Mammary microvascular endothelial cell (primary cell): ENCODE measurements around the gene DAGLA. TPM values are rescaled to one million over a fixed set of nuclear protein-coding genes. Genes with fewer than 3 reads are reported as not detected.

Experiments
- total RNA-seq: library from RNA; depleted of rRNA; stranded (reverse); fragments of >200 nt; gene quantifications from 2 replicates; pipeline ENCODE4 v1.2.3, GENCODE V29; 2015

Gene DAGLA
- 4.3 and 5.8 TPM in 2 replicates for total RNA-seq

DNA sequence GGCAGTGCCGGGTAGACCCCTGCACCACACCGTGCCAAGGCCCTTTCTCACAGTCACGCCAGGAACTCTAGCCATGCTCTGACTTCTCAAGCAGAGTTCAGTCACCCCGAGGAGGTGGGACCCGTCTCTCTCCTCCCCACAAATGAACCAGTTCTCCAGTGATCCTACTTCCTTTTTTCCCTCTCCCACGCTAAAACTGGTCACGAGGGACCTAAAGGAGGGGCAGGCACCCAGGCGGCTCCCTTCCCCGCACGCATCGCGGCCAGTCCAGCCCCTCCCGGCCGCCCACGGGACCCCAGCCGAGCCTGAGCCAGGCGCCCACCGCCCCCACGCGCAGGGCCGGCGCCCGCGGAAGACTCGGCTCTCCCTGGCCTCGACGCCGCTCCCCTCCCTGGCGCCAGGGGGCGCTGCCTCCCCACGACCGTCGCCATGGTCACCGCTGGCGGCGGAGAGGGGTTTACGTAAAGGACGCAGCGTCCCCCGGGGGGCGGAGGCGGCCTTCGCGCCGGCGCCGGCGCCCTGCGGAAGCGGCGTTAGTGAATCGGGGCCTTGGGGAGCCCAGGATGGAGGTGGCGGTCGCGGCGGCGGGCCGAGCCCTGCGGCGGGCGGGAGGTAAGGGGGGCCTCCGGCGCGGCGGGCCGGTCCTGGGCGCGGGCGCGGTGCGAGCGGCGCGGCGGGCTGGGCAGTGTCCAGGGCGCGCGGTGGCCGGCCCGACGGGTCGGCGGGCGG lies at the start of gene DAGLA:
TSS of gene DAGLA (plus strand) at position 499 of the 729 bp plus-strand sequence. CDS start 39,765 bp downstream, outside the sequence.

DNA sequence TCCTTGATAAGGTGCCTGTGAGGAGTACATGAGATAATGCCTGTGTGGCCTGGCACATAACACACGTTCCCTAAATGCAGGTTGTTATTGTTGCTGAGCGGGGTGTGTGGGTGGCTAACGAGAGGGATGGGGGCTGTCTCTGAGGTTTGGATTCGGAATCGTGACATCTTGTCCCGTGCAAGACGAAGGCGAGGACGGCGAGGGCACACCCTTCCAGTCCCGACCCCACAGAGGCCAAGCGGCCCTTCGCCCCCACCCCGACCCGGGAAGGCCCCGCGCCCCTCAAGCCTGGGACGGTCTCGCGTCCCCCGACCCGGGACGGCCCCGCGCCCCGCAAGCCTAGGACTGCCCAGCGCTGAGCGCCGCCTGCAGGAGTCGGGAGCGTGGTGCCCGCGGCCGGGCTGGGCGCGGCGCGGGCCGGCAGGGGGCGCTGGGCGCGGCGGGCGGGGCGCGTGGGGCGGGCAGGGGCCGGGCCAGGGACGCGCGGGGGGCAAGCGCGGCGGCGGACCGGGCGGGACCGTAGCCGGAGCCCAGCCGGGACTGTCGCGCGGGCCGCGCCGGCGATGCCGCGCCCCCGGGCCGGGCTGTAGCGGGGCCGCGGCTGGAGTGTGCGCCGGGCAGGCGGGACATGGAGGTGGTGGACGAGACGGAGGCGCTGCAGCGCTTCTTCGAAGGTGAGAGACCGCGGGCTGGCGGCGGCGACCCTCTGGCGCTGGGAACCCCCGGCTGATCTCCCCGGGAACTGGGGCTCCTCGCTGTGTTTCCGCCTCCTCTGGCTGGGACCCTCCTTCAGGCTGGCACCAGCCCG lies 72.1 kb downstream of the DAGLA start, which contains the start of gene MYRF:
TSS of gene MYRF (plus strand) at position 520 of the 808 bp plus-strand sequence. CDS start at position 629, 109 bp downstream.

DNA sequence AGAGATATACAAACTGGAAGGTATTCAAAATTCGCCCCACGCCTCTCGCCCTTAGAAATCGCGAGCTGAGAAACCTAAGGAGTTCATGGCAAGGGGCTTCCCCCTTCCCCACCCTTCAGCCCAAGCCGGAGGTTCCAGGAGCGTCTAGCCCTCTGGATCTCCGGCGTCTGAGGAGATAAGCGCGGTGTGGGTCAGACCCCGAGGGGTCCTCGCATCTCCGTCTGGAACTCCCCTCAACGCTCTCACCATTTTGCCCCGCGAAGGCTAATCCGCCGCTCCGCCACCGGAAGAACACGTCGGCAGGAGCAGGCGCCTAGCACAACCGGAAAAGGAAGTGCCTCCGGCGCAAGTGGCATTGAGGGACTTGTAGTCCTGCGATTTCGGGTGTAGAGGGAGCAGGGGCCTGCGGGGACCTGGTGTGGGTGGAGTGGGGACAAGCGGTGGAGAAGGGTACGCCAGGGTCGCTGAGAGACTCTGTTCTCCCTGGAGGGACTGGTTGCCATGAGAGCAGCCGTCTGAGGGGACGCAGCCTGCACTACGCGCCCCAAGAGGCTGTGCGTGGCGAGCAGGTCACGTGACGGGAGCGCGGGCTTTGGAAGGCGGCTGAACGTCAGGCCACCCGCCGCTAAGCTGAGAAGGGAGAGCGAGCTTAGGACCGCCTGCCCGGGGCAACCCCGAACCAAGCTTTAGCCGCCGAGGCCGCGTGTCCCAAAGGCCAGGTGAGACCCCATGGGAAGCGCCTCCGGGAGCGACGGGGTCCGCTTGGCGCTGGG lies 112.3 kb downstream of the DAGLA start, which contains the start of the genes FEN1 and TMEM258:
TSS of gene FEN1 (plus strand) at position 602 of the 773 bp plus-strand sequence. CDS start 2,451 bp downstream, outside the sequence.
TSS of gene TMEM258 (minus strand) at position 290 of the 773 bp plus-strand sequence. CDS start at position 249, 41 bp downstream.

Other genes starting within 250 kb of the DAGLA start
- not detected in 2 replicates for gene LRRC10B, start 171.6 kb upstream of the DAGLA start, total RNA-seq
- 0.05 and 0.07 TPM in 2 replicates for gene SYT7, start 99.3 kb upstream of the DAGLA start, total RNA-seq
- gene MYRF, start 72.2 kb downstream of the DAGLA start, total RNA-seq, result 2.3 and 4.3 TPM in 2 replicates
- gene TMEM258, start 112.2 kb downstream of the DAGLA start, total RNA-seq, result 64.7 and 84.0 TPM in 2 replicates
- 66.6 and 71.7 TPM in 2 replicates for gene FEN1, start 112.5 kb downstream of the DAGLA start, total RNA-seq
- gene FADS1, start 136.6 kb downstream of the DAGLA start, total RNA-seq, result 59.7 and 68.7 TPM in 2 replicates
- gene FADS2, start 147.9 kb downstream of the DAGLA start, total RNA-seq, result 267 and 304 TPM in 2 replicates
- 259 and 318 TPM in 2 replicates for gene FADS3, start 211.2 kb downstream of the DAGLA start, total RNA-seq
- gene RAB3IL1, start 237.2 kb downstream of the DAGLA start, total RNA-seq, result 5.1 and 7.5 TPM in 2 replicates